Heart left ventricle (tissue), 16 donors: ENCODE data around the gene ANKMY2. TPM values are rescaled to one million over a fixed set of nuclear protein-coding genes. Genes with fewer than 3 reads are reported as not detected.
A peak's percentile ranks its signal among the peaks of the same experiment; 100 is the strongest.

Experiments
- ATAC-seq, 4 donors: fragments of 200-7000 bp; cut with Tn5 transposase; one replicate each; pipeline ENCODE4 v1.9.1; 2020 to 2022; ENCODE audit warnings: moderate library complexity in 4 of 4, mild to moderate bottlenecking in 3 of 4, moderate number of reproducible peaks in 1 of 4
- DNase-seq, 5 donors: peaks; one replicate each; pipeline ENCODE4 v3.0.0-alpha.2; 2020
- H3K27ac ChIP-seq, 12 donors: fragments of 200-600 bp; sonication (generic) in 4 of 12; one replicate each; pipeline versions ENCODE4 v1.5.0 to v1.8.0; 2016 to 2022; ENCODE audit warnings: mild to moderate bottlenecking in 2 of 12
- H3K27me3 ChIP-seq, 9 donors: fragments of 200-600 bp; sonication (generic) in 2 of 9; one replicate each; pipeline versions ENCODE4 v1.5.1 to v1.8.0; 2016 to 2022; ENCODE audit warnings: mild to moderate bottlenecking in 3 of 9
- H3K36me3 ChIP-seq, 9 donors: fragments of 200-600 bp; sonication (generic) in 2 of 9; one replicate each; pipeline versions ENCODE4 v1.5.0 to v1.8.0; 2018 to 2022; ENCODE audit warnings: mild to moderate bottlenecking in 2 of 9
- H3K4me1 ChIP-seq, 12 donors: fragments of 200-600 bp; sonication (generic) in 4 of 12; one replicate each; pipeline versions ENCODE4 v1.5.0 to v1.8.0; 2016 to 2022; ENCODE audit warnings: mild to moderate bottlenecking in 3 of 12
- H3K4me3 ChIP-seq, 12 donors: fragments of 200-600 bp; sonication (generic) in 4 of 12; one replicate each; pipeline versions ENCODE4 v1.5.0 to v1.8.0; 2017 to 2022; ENCODE audit warnings: mild to moderate bottlenecking in 9 of 12, moderate library complexity in 4 of 12
- H3K9me3 ChIP-seq, 12 donors: fragments of 200-600 bp; sonication (generic) in 4 of 12; one replicate each; pipeline versions ENCODE4 v1.5.0 to v1.8.0; 2016 to 2022; ENCODE audit warnings: mild to moderate bottlenecking in 1 of 12
- POLR2A ChIP-seq, 2 donors: fragments of 450-650 bp; IDR thresholded peaks; one replicate each; pipeline ENCODE4 v1.6.1; 2017; ENCODE audit warnings: antibody characterized with exemption in 2 of 2, mild to moderate bottlenecking in 2 of 2, moderate library complexity in 2 of 2
- WGBS, 4 donors: extraction: QIAGEN DNeasy Blood & Tissue Kit in 2 of 4; methylation state at CpG; one replicate each; pipeline versions ENCODE4 v1.1.5 to v1.1.7; 2013 to 2018; 5-methylcytosine and 5-hydroxymethylcytosine counted together
- intact Hi-C, 10 donors: fragments of 100-400 bp; cut with DNase I; formaldehyde crosslinking; loops; one replicate each; pipeline versions ENCODE4 v1.11.1 to v1.14.2; 2022
- polyA plus RNA-seq, 2 donors: library from polyadenylated mRNA; stranded (reverse); fragments of 200-250 nt; gene quantifications; one replicate each; pipeline ENCODE4 v1.2.3, GENCODE V29; 2013
- total RNA-seq, 9 donors: library from RNA; depleted of rRNA in 2 of 9; stranded (reverse); fragments of >200 nt in 2 of 9; fragmentation: NEBNext Ultra II Directional in 3 of 9; extraction: Animal tissue kit (Norgen Biotek cat#: 25700) in 3 of 9; gene quantifications; one replicate each; pipeline versions ENCODE4 v1.1.0 to v1.2.4, GENCODE V29; 2016 to 2023
- TF ChIP-seq, protein P1 (sequence below), 12 donors: fragments of 200-600 bp; sonication (generic) in 4 of 12; IDR thresholded peaks; one replicate each; pipeline versions ENCODE4 v1.5.0 to v1.8.0; 2018 to 2022; ENCODE audit warnings: antibody characterized with exemption in 12 of 12, mild to moderate bottlenecking in 5 of 12
- donor health status: ischemic (EF 13 %, LVEDD 7.1; RV severe dilation, severe dysfunction).
- donor health status: healthy with polysubstance abuse.
- donor health status: DM: no; HTN: yes; CAD: no.
- donor health status: DM: no; HTN: no; CAD: no.
- donor health status: ischemic (EF 25% LVEDD 6.9; RV normal size, moderate dysfunction).
- donor health status: ischemic (EF 25% LVEDD 5.7; RV mildly dilated, moderate dysfunction).
- donor health status: healthy.
- donor health status: DM: yes; HTN: yes; CAD: no.
- donor health status: ischemic (EF 35%, LVEDD 5.7; RV mildly dilated, moderate dysfunction).
- donor health status: nonischemic (EF 11% LVEDD 7.7; RV severe dilation, severe dysfunction).
- donor health status: DM: yes; HTN: yes; CAD: no.
- donor health status: PGD.
- donor health status: ischemic (EF 29% LVEDD 5.4; RV normal size, mild dysfunction).
- donor health status: nonischemic (EF 23%, LVEDD 6.1; RV moderate dilation, normal function).

ANKMY2 gene
- total and polyA plus RNA-seq, 11 donors = 10.3 to 44.3 (median 28.0) TPM

DNA sequence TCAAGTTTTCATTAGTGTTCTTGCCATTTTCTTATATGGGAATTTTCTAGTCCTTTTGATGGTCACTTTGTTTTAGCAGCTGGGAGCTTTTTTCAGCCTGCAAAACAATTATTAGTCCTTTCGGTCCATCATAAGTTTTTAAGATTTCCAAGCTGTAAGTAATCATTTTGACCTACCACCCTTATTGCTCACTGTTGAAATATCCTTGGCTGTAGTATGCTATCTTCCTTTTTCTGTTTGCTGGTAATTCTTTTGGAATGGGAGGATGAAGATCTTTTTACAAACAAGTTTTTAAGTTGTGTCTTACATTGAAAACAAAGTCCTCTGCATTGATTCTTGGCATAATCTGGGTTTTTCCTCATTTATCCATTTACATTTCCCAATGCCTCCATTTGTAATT is 24.5 kb upstream of the ANKMY2 start:
- no peak for TF ChIP-seq POLR2A (IDR thresholded peaks at IDR 0.05)
- TF ChIP-seq, protein P1, sequence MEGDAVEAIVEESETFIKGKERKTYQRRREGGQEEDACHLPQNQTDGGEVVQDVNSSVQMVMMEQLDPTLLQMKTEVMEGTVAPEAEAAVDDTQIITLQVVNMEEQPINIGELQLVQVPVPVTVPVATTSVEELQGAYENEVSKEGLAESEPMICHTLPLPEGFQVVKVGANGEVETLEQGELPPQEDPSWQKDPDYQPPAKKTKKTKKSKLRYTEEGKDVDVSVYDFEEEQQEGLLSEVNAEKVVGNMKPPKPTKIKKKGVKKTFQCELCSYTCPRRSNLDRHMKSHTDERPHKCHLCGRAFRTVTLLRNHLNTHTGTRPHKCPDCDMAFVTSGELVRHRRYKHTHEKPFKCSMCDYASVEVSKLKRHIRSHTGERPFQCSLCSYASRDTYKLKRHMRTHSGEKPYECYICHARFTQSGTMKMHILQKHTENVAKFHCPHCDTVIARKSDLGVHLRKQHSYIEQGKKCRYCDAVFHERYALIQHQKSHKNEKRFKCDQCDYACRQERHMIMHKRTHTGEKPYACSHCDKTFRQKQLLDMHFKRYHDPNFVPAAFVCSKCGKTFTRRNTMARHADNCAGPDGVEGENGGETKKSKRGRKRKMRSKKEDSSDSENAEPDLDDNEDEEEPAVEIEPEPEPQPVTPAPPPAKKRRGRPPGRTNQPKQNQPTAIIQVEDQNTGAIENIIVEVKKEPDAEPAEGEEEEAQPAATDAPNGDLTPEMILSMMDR (IDR thresholded peaks at IDR 0.05) = no peak
- ATAC-seq = peak in 1 of 4 donors; percentile 30
- WGBS, 4 donors = 47 to 77% (median 55%) methylated on average over 1 of the region's 1 CpG
- Histone ChIP-seq H3K9me3 (peaks cover 0 to 6% (median 0%) of the 10 kb centered on the region in 12 donors), H3K4me1 (peaks cover 0 to 41% (median 26%) of the 10 kb centered on the region in 12 donors), H3K27ac (peak overlapping the region in 9 of 12 donors; percentile 6 to 77 (median 65)), H3K4me3 (no peak overlapping the region), H3K27me3 (no peaks in the 10 kb centered on the region), H3K36me3 (peaks cover 0 to 42% (median 21%) of the 10 kb centered on the region in 9 donors)
- intact Hi-C loops = no loop called here
- no peak for DNase-seq

DNA sequence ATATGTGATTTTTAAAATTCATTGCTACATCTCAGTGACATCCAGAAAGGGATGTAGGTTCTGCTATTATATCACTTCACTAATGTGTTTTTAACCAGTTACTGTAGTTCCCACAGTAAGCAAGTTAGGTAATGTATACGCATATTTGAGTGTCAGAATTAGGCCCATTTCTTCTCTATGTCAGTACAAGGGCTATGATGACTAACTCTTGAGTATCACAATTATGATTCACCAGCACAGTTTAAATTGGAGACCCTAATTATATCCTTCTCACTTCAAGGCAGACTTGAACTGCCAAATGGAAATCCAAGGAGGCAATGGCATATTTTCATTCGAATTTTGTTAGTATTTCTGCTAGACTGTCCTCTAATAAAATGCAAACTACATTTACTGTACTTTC is 24.0 kb upstream of the ANKMY2 start:
- H3K9me3 ChIP-seq = peaks cover 0 to 6% (median 0%) of the 10 kb centered on the region in 12 donors
- H3K36me3 ChIP-seq = peaks cover 0 to 37% (median 16%) of the 10 kb centered on the region in 9 donors
- no peak for TF ChIP-seq POLR2A (IDR thresholded peaks at IDR 0.05)
- TF ChIP-seq, protein P1 (IDR thresholded peaks at IDR 0.05) = no peak
- peaks cover 0 to 41% (median 27%) of the 10 kb centered on the region in 12 donors for H3K4me1 ChIP-seq
- H3K27me3 ChIP-seq = no peaks in the 10 kb centered on the region
- 89 to 91% (median 89%) methylated on average over 2 of the region's 2 CpGs for WGBS, 4 donors
- H3K4me3 ChIP-seq = no peak overlapping the region
- DNase-seq (no peak), ATAC-seq (no peak)
- intact Hi-C loops = no loop called here
- H3K27ac ChIP-seq = peak overlapping the region in 9 of 12 donors; percentile 3 to 77 (median 65)

DNA sequence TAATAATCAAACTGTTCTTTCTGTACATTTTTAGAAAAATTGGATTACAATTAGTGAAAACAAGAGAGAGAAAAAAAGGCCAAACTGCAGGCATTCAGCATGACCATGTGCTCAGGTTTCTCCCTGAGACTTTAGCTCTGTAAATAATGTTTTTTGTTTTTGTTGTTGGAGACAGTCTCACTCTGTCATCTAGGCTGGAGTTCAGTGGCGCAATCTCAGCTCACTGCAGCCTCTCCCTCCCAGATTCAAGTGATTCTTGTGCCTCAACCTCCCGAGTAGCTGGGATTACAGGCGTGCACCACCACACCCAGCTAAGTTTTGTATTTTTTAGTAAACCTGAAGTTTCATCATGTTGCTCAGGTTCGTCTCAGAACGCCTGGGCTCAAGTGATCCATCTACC is 23.4 kb upstream of the ANKMY2 start:
- no peaks in the 10 kb centered on the region for H3K27me3 ChIP-seq
- peaks cover 0 to 31% (median 14%) of the 10 kb centered on the region in 9 donors for H3K36me3 ChIP-seq
- no peak overlapping the region for H3K4me3 ChIP-seq
- no peak for ATAC-seq
- peaks cover 0 to 41% (median 28%) of the 10 kb centered on the region in 12 donors for H3K4me1 ChIP-seq
- DNase-seq = no peak
- H3K9me3 ChIP-seq = peaks cover 0 to 6% (median 0%) of the 10 kb centered on the region in 12 donors
- peak overlapping the region in 10 of 12 donors; percentile 44 to 80 (median 67) for H3K27ac ChIP-seq
- TF ChIP-seq, protein P1 (IDR thresholded peaks at IDR 0.05) = no peak
- TF ChIP-seq POLR2A (IDR thresholded peaks at IDR 0.05) = no peak
- 88 to 96% (median 95%) methylated on average over 5 of the region's 5 CpGs for WGBS, 4 donors
- intact Hi-C loops = no loop called here

DNA sequence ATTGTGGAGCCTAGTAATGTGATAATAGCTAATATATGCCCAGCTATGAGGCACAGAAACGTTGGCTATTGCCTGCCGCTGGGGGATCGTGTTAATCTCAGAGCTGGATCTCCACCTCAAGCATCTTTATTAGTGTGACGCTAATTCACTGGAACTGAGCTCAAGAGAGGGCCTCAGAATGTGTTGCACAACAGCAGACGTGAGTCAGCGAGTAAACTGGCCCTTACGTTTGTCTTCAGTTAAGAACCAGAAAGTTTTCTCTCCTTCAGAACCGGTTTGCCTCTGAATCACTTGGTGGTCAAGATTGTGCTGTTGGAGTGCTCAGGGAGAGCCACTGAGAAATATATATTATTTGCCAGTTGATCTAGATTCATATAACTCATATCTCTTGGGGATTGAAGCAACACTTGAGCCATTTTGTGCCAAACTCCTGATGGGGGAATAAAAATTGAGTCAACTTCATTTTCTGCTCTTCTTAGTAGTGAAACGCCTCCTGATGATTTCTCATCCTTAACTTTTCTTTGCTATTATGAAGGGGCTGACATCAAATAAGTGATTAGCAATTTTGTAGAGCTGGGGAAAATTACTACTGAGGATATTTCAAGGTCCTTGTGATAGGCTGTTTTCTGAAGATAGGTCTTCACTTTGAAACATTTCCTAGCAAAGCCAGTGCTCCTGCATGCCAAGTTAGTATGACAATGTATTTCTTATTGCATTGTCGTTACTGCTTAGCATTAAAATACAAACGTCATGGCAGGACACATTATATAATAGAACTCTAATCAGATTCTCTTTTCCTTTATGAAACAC is 22.7 kb upstream of the ANKMY2 start:
- DNase-seq = peak in 4 of 5 donors; percentile 40 to 79 (median 56)
- peaks cover 0 to 41% (median 28%) of the 10 kb centered on the region in 12 donors for H3K4me1 ChIP-seq
- intact Hi-C loops = no loop called here
- TF ChIP-seq POLR2A (IDR thresholded peaks at IDR 0.05) = no peak
- TF ChIP-seq, protein P1 (IDR thresholded peaks at IDR 0.05) = no peak
- 41 to 58% (median 50%) methylated on average over 11 of the region's 11 CpGs for WGBS, 4 donors
- peaks cover 0 to 6% (median 0%) of the 10 kb centered on the region in 12 donors for H3K9me3 ChIP-seq
- H3K27ac ChIP-seq = peak overlapping the region; percentile 18 to 80 (median 66)
- H3K27me3 ChIP-seq = no peaks in the 10 kb centered on the region
- H3K36me3 ChIP-seq = peaks cover 0 to 31% (median 14%) of the 10 kb centered on the region in 9 donors
- H3K4me3 ChIP-seq = peak overlapping the region in 1 of 12 donors; percentile 2
- peak; percentile 78 to 93 (median 88) for ATAC-seq
